ENCODE data around the gene CORIN.

CORIN gene

GRCh38 chr4:47837908-47838294, at the start of gene CORIN:
Gene CORIN, minus strand, starts transcription at chr4:47838067. Its CDS starts 118 bp downstream, at chr4:47837949.
- ATAC-seq (no peak), DNase-seq (ENCODE audit: low spot score in 2 of 2) (no peak)
- Mint-ChIP-seq H3K36me3 (no peaks in the 10 kb centered on the region), H3K4me1 (peaks cover 25% of the 10 kb centered on the region), H3K9me3 (peaks cover 2% of the 10 kb centered on the region), H3K27ac (peak within 1 kb of the TSS; percentile 69), H3K4me3 (peak within 1 kb of the TSS; percentile 86)

GRCh38 chr4:47882228-47882627, 44.4 kb upstream of the CORIN start:
- ATAC-seq (no peak), DNase-seq (ENCODE audit: low spot score in 2 of 2) (no peak)
- peaks cover 100% of the 10 kb centered on the region for H3K36me3 Mint-ChIP-seq
- no peak overlapping the region for H3K27ac Mint-ChIP-seq
- H3K4me1 Mint-ChIP-seq = no peaks in the 10 kb centered on the region
- H3K9me3 Mint-ChIP-seq = no peaks in the 10 kb centered on the region
- no peak overlapping the region for H3K4me3 Mint-ChIP-seq

GRCh38 chr4:47879458-47879857, 41.6 kb upstream of the CORIN start:
- no peak for DNase-seq (ENCODE audit: low spot score in 2 of 2)
- no peak overlapping the region for H3K27ac Mint-ChIP-seq
- H3K4me3 Mint-ChIP-seq = no peak overlapping the region
- peaks cover 7% of the 10 kb centered on the region for H3K4me1 Mint-ChIP-seq
- no peaks in the 10 kb centered on the region for H3K9me3 Mint-ChIP-seq
- H3K36me3 Mint-ChIP-seq = peaks cover 100% of the 10 kb centered on the region
- no peak for ATAC-seq

GRCh38 chr4:47876784-47877546, 39.1 kb upstream of the CORIN start:
- Mint-ChIP-seq H3K4me3 (no peak overlapping the region), H3K9me3 (no peaks in the 10 kb centered on the region), H3K27ac (no peak overlapping the region), H3K36me3 (peaks cover 96% of the 10 kb centered on the region), H3K4me1 (peaks cover 15% of the 10 kb centered on the region)
- ATAC-seq (no peak), DNase-seq (ENCODE audit: low spot score in 2 of 2) (no peak)

- DNase-seq (ENCODE audit: low spot score in 2 of 2) = no peak
- peaks cover 15% of the 10 kb centered on the region for H3K4me1 Mint-ChIP-seq
- H3K9me3 Mint-ChIP-seq = no peaks in the 10 kb centered on the region
- no peak overlapping the region for H3K4me3 Mint-ChIP-seq
- H3K27ac Mint-ChIP-seq = no peak overlapping the region
- ATAC-seq = no peak
- H3K36me3 Mint-ChIP-seq = peaks cover 92% of the 10 kb centered on the region
These were observed 38.4 kb upstream of the CORIN start for GRCh38 chr4:47876310-47876709.

- ATAC-seq (peak; percentile 98), DNase-seq (ENCODE audit: low spot score in 2 of 2) (no peak)
- Mint-ChIP-seq H3K4me3 (no peak overlapping the region), H3K36me3 (peaks cover 91% of the 10 kb centered on the region), H3K27ac (no peak overlapping the region), H3K4me1 (peaks cover 15% of the 10 kb centered on the region), H3K9me3 (no peaks in the 10 kb centered on the region)
These were observed 36.1 kb upstream of the CORIN start for GRCh38 chr4:47873877-47874541.

- ATAC-seq = no peak
- no peaks in the 10 kb centered on the region for H3K4me1 Mint-ChIP-seq
- no peak overlapping the region for H3K4me3 Mint-ChIP-seq
- H3K36me3 Mint-ChIP-seq = peaks cover 32% of the 10 kb centered on the region
- no peaks in the 10 kb centered on the region for H3K9me3 Mint-ChIP-seq
- H3K27ac Mint-ChIP-seq = no peak overlapping the region
- no peak for DNase-seq (ENCODE audit: low spot score in 2 of 2)
These were observed 25.6 kb upstream of the CORIN start for GRCh38 chr4:47863486-47863885.

GRCh38 chr4:47862297-47862696, 24.4 kb upstream of the CORIN start:
- Mint-ChIP-seq H3K27ac (no peak overlapping the region), H3K4me1 (no peaks in the 10 kb centered on the region), H3K36me3 (peaks cover 20% of the 10 kb centered on the region), H3K4me3 (no peak overlapping the region), H3K9me3 (no peaks in the 10 kb centered on the region)
- DNase-seq (ENCODE audit: low spot score in 2 of 2) (no peak), ATAC-seq (no peak)

GRCh38 chr4:47860305-47860704, 22.4 kb upstream of the CORIN start:
- Mint-ChIP-seq H3K4me1 (no peaks in the 10 kb centered on the region), H3K9me3 (no peaks in the 10 kb centered on the region), H3K36me3 (peaks cover 11% of the 10 kb centered on the region), H3K4me3 (no peak overlapping the region), H3K27ac (no peak overlapping the region)
- DNase-seq (ENCODE audit: low spot score in 2 of 2) (no peak), ATAC-seq (no peak)

GRCh38 chr4:47858006-47858405, 20.1 kb upstream of the CORIN start:
- DNase-seq (ENCODE audit: low spot score in 2 of 2) = no peak
- Mint-ChIP-seq H3K4me3 (no peak overlapping the region), H3K9me3 (no peaks in the 10 kb centered on the region), H3K36me3 (peaks cover 26% of the 10 kb centered on the region), H3K27ac (no peak overlapping the region), H3K4me1 (no peaks in the 10 kb centered on the region)
- ATAC-seq = no peak

- no peak for DNase-seq (ENCODE audit: low spot score in 2 of 2)
- no peaks in the 10 kb centered on the region for H3K4me1 Mint-ChIP-seq
- H3K36me3 Mint-ChIP-seq = peaks cover 31% of the 10 kb centered on the region
- no peak overlapping the region for H3K27ac Mint-ChIP-seq
- ATAC-seq = no peak
- no peaks in the 10 kb centered on the region for H3K9me3 Mint-ChIP-seq
- no peak overlapping the region for H3K4me3 Mint-ChIP-seq
These were observed 18.8 kb upstream of the CORIN start for GRCh38 chr4:47856713-47857112.

- no peak for DNase-seq (ENCODE audit: low spot score in 2 of 2)
- Mint-ChIP-seq H3K4me1 (no peaks in the 10 kb centered on the region), H3K9me3 (no peaks in the 10 kb centered on the region), H3K27ac (no peak overlapping the region), H3K4me3 (no peak overlapping the region), H3K36me3 (peaks cover 45% of the 10 kb centered on the region)
- no peak for ATAC-seq
These were observed 17.5 kb upstream of the CORIN start for GRCh38 chr4:47855350-47855749.

- no peak overlapping the region for H3K4me3 Mint-ChIP-seq
- H3K27ac Mint-ChIP-seq = no peak overlapping the region
- ATAC-seq (no peak), DNase-seq (ENCODE audit: low spot score in 2 of 2) (no peak)
- H3K9me3 Mint-ChIP-seq = no peaks in the 10 kb centered on the region
- H3K4me1 Mint-ChIP-seq = no peaks in the 10 kb centered on the region
- H3K36me3 Mint-ChIP-seq = peaks cover 63% of the 10 kb centered on the region
These were observed 14.3 kb upstream of the CORIN start for GRCh38 chr4:47852136-47852535.

GRCh38 chr4:47849466-47849865, 11.6 kb upstream of the CORIN start:
- Mint-ChIP-seq H3K4me3 (no peak overlapping the region), H3K27ac (no peak overlapping the region), H3K9me3 (no peaks in the 10 kb centered on the region), H3K4me1 (no peaks in the 10 kb centered on the region), H3K36me3 (peaks cover 70% of the 10 kb centered on the region)
- DNase-seq (ENCODE audit: low spot score in 2 of 2) = no peak
- ATAC-seq = no peak

- Mint-ChIP-seq H3K9me3 (no peaks in the 10 kb centered on the region), H3K36me3 (peaks cover 65% of the 10 kb centered on the region), H3K4me1 (no peaks in the 10 kb centered on the region)
These were observed 10.2 kb upstream of the CORIN start for GRCh38 chr4:47848041-47848440.

GRCh38 chr4:47842985-47843384, 5.1 kb upstream of the CORIN start:
- no peaks in the 10 kb centered on the region for H3K9me3 Mint-ChIP-seq
- no peak for ATAC-seq
- DNase-seq (ENCODE audit: low spot score in 2 of 2) = no peak
- peaks cover 3% of the 10 kb centered on the region for H3K4me1 Mint-ChIP-seq
- H3K4me3 Mint-ChIP-seq = no peak overlapping the region
- peaks cover 30% of the 10 kb centered on the region for H3K36me3 Mint-ChIP-seq
- H3K27ac Mint-ChIP-seq = no peak overlapping the region

More at GRCh38 chr4:47848041-47848440, 10.2 kb upstream of the CORIN start:
- no peak overlapping the region for H3K4me3 Mint-ChIP-seq
- ATAC-seq (no peak), DNase-seq (ENCODE audit: low spot score in 2 of 2) (no peak)
- H3K27ac Mint-ChIP-seq = no peak overlapping the region

Measured in stimulated activated effector memory CD8-positive, alpha-beta T cell treated with anti-CD3 and anti-CD28 coated beads, Interleukin-12 subunit alpha, Interleukin-12 subunit beta, amount 100 ng/mL, for 72 hours (primary cell).